Activated CD4-positive, alpha-beta memory T cell treated with anti-CD3 and anti-CD28 coated beads for 36 hours (primary cell): Measurements from ENCODE around the gene IGSF23. TPM values are rescaled to one million over a fixed set of nuclear protein-coding genes. Genes with fewer than 3 reads are reported as not detected.
"Not testable (repeated sequence)": the region's sequence is repeated elsewhere in the genome, so short reads cannot be mapped to it uniquely, and the experiment has no call there.

Source experiments
- CTCF ChIA-PET: fragments of 350-600 bp; sonication (Branson Sonifier 250); formaldehyde crosslinking; loops from one replicate; lab custom pipeline; 2021; ENCODE audit warnings: antibody characterized with exemption, inconsistent platforms; lab: Charles Lee
- POLR2A ChIA-PET: fragments of 350-600 bp; sonication (Branson Sonifier 250); formaldehyde crosslinking; loops from one replicate; lab custom pipeline; 2021; ENCODE audit warnings: antibody characterized with exemption; lab: Charles Lee
- DNase-seq: peaks from one replicate; pipeline ENCODE4 v3.0.0-alpha.2; 2020
- H3K27ac Mint-ChIP-seq: one replicate; pipeline ENCODE4 v1.8.0; 2021; ENCODE audit warnings: mixed read lengths
- H3K27me3 Mint-ChIP-seq: one replicate; pipeline ENCODE4 v1.8.0; 2021; ENCODE audit warnings: mixed read lengths
- H3K36me3 Mint-ChIP-seq: one replicate; pipeline ENCODE4 v1.8.0; 2021; ENCODE audit warnings: mixed read lengths
- H3K4me1 Mint-ChIP-seq: one replicate; pipeline ENCODE4 v1.8.0; 2021; ENCODE audit warnings: low read depth, mixed read lengths
- H3K4me3 Mint-ChIP-seq: one replicate; pipeline ENCODE4 v1.8.0; 2021; ENCODE audit warnings: mild to moderate bottlenecking, mixed read lengths
- H3K9me3 Mint-ChIP-seq: one replicate; pipeline ENCODE4 v1.8.0; 2021; ENCODE audit warnings: mixed read lengths
- intact Hi-C: fragments of 100-400 bp; cut with micrococcal nuclease; formaldehyde crosslinking; loops from one replicate; pipeline ENCODE4 v1.15.1; 2023
- microRNA-seq: library from miRNA; unstranded; fragments of <30 nt; microRNA quantifications from one replicate; pipeline ENCODE4 v1.2.0, GENCODE V29; 2022; ENCODE audit warnings: borderline number of aligned reads, borderline microRNAs expressed, borderline replicate concordance
- total RNA-seq, 2 experiments: library from RNA; stranded (reverse); gene quantifications; one replicate each; pipeline ENCODE4 v1.2.3, GENCODE V29; 2021

The IGSF23 gene
- total RNA-seq, 2 experiments from 2014 or later = not detected

- DNase-seq = no peak
- H3K27ac Mint-ChIP-seq = no peak overlapping the region
- POLR2A ChIA-PET = no interaction called here
- no peaks in the 10 kb centered on the region for H3K27me3 Mint-ChIP-seq
- intact Hi-C loops = no loop called here
- H3K4me1 Mint-ChIP-seq = peaks cover 6% of the 10 kb centered on the region
- CTCF ChIA-PET = interaction anchor here (0.6 to 1.4 kb wide), 3 partner anchors 9 to 1284 kb away, joined by 3 to 5 read pairs (median 4); no protein-coding TSS in a partner anchor
- no peak overlapping the region for H3K4me3 Mint-ChIP-seq
- H3K9me3 Mint-ChIP-seq = no peaks in the 10 kb centered on the region
- no peaks in the 10 kb centered on the region for H3K36me3 Mint-ChIP-seq
Observed at GRCh38 chr19:44680536-44680935, 67.2 kb downstream of the IGSF23 start.

GRCh38 chr19:44681992-44682790 lies 68.8 kb downstream of the IGSF23 start:
- ChIA-PET POLR2A (interaction anchor here (0.7 kb wide), 1 partner anchor 501 kb away, joined by 3 read pairs; no protein-coding TSS in a partner anchor), CTCF (no interaction called here)
- no peaks in the 10 kb centered on the region for H3K36me3 Mint-ChIP-seq
- DNase-seq = no peak
- H3K4me3 Mint-ChIP-seq = no peak overlapping the region
- H3K4me1 Mint-ChIP-seq = peaks cover 6% of the 10 kb centered on the region
- H3K9me3 Mint-ChIP-seq = no peaks in the 10 kb centered on the region
- H3K27ac Mint-ChIP-seq = no peak overlapping the region
- intact Hi-C loops = no loop called here
- peaks cover 6% of the 10 kb centered on the region for H3K27me3 Mint-ChIP-seq

- H3K4me1 Mint-ChIP-seq = peaks cover 6% of the 10 kb centered on the region
- DNase-seq = no peak
- CTCF ChIA-PET = no interaction called here
- H3K36me3 Mint-ChIP-seq = no peaks in the 10 kb centered on the region
- H3K27me3 Mint-ChIP-seq = peaks cover 7% of the 10 kb centered on the region
- intact Hi-C loops = no loop called here
- POLR2A ChIA-PET = no interaction called here
- no peak overlapping the region for H3K27ac Mint-ChIP-seq
- H3K4me3 Mint-ChIP-seq = no peak overlapping the region
- H3K9me3 Mint-ChIP-seq = no peaks in the 10 kb centered on the region
Observed at GRCh38 chr19:44682807-44683206, 69.4 kb downstream of the IGSF23 start.

GRCh38 chr19:44683434-44684210 lies 70.3 kb downstream of the IGSF23 start:
- intact Hi-C loops = no loop called here
- Mint-ChIP-seq H3K27ac (no peak overlapping the region), H3K9me3 (no peaks in the 10 kb centered on the region), H3K4me1 (peaks cover 6% of the 10 kb centered on the region), H3K36me3 (no peaks in the 10 kb centered on the region), H3K4me3 (no peak overlapping the region), H3K27me3 (peaks cover 10% of the 10 kb centered on the region)
- ChIA-PET POLR2A (no interaction called here), CTCF (no interaction called here)
- no peak for DNase-seq

DNA sequence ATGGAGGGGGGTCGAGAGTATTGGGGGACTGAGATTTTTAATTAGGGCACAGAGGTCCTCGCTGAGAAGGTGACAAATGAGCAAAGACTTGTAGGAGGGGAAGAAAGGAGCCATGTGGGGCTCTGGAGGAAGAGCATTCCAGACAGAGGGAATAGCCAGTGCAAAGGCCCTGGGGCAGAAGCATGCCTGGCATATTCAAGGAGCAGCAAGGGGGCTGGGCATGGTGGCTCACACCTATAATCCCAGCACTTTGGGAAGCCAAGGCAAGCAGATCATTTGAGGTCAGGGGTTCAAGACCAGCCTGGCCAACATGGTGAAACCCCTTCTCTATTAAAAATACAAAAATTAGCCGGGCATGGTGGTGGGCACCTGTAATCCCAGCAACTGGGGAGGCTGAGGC lies 71.0 kb downstream of the IGSF23 start:
- intact Hi-C loops, DNase-seq, H3K9me3 Mint-ChIP-seq, H3K27me3 Mint-ChIP-seq, H3K4me1 Mint-ChIP-seq, H3K27ac Mint-ChIP-seq, CTCF ChIA-PET, H3K36me3 Mint-ChIP-seq, POLR2A ChIA-PET, H3K4me3 Mint-ChIP-seq: not testable (repeated sequence)

GRCh38 chr19:44684892-44685863 lies 71.8 kb downstream of the IGSF23 start:
- no peaks in the 10 kb centered on the region for H3K36me3 Mint-ChIP-seq
- POLR2A ChIA-PET = no interaction called here
- CTCF ChIA-PET = interaction anchor here (0.6 to 1.1 kb wide), 2 partner anchors 39 to 144 kb away, joined by 4 read pairs; no protein-coding TSS in a partner anchor
- no peak overlapping the region for H3K27ac Mint-ChIP-seq
- H3K4me1 Mint-ChIP-seq = peaks cover 11% of the 10 kb centered on the region
- H3K4me3 Mint-ChIP-seq = no peak overlapping the region
- no peaks in the 10 kb centered on the region for H3K9me3 Mint-ChIP-seq
- peaks cover 10% of the 10 kb centered on the region for H3K27me3 Mint-ChIP-seq
- peak; percentile 24 for DNase-seq
- intact Hi-C loops = no loop called here

GRCh38 chr19:44685877-44686276 lies 72.5 kb downstream of the IGSF23 start:
- Mint-ChIP-seq H3K27me3 (peaks cover 10% of the 10 kb centered on the region), H3K9me3 (no peaks in the 10 kb centered on the region), H3K27ac (no peak overlapping the region), H3K4me3 (no peak overlapping the region), H3K36me3 (no peaks in the 10 kb centered on the region), H3K4me1 (peaks cover 11% of the 10 kb centered on the region)
- ChIA-PET CTCF (interaction anchor here (1.1 kb wide), 1 partner anchor 38 kb away, joined by 4 read pairs; no protein-coding TSS in a partner anchor), POLR2A (no interaction called here)
- no peak for DNase-seq
- intact Hi-C loops = no loop called here

Small RNA genes lying within 50 kb of the gene (microRNA-seq; reads per million reads assigned to microRNA genes)
- gene MIR4531 = not detected

Other genes starting within 250 kb of the IGSF23 start
- gene ZNF285, start 212.0 kb upstream of the IGSF23 start, total RNA-seq = under 1 TPM; 0.22 to 0.26 TPM
- under 1 TPM; 0.05 TPM for gene ZNF229, start 165.1 kb upstream of the IGSF23 start, total RNA-seq
- gene ZNF180, start 113.0 kb upstream of the IGSF23 start, total RNA-seq = 1 to 10 TPM; 4.3 to 5.4 TPM
- gene CEACAM20, start 83.9 kb upstream of the IGSF23 start, total RNA-seq = not detected
- 1 to 10 TPM; 6.5 to 7.4 TPM for gene PVR, start 30.3 kb downstream of the IGSF23 start, total RNA-seq
- gene CEACAM19, start 57.9 kb downstream of the IGSF23 start, total RNA-seq = under 1 TPM; 0.31 to 0.57 TPM
- not detected for gene CEACAM16, start 85.6 kb downstream of the IGSF23 start, total RNA-seq
- gene BCL3, start 135.1 kb downstream of the IGSF23 start, total RNA-seq = 10 to 100 TPM; 75.0 to 79.6 TPM
- not detected for gene CBLC, start 164.3 kb downstream of the IGSF23 start, total RNA-seq
- not detected for gene BCAM, start 195.5 kb downstream of the IGSF23 start, total RNA-seq
- 1 to 10 TPM in 1 of 2 experiments, under 1 TPM in 1; 0.71 to 1.9 TPM for gene NECTIN2, start 232.7 kb downstream of the IGSF23 start, total RNA-seq